ENCODE data around the gene DISC1.

DISC1 gene

DNA sequence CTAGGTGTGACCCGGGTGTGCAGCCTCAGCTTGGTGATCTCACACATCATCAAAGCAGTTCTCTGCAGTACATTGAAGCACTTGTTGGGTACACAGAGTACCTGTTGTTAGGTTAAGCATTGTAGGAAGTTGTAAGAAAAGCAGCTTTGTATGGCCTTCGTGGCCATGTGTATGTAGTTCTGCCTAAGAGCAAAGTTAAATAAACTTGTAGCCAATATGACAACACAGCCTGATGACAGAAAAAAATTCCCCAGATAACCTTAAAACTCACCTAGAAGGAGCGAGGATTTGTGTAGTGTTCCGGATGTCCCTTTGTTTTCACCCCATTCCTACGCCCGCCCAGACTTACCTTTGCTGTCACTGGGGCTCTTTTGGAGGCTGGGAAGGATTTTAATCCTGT, 48.0 kb downstream of the DISC1 start:
- DNase-seq, result no peak

- DNase-seq, result no peak
Measured at GRCh38 chr1:231676487-231676886, 49.9 kb downstream of the DISC1 start.

DNA sequence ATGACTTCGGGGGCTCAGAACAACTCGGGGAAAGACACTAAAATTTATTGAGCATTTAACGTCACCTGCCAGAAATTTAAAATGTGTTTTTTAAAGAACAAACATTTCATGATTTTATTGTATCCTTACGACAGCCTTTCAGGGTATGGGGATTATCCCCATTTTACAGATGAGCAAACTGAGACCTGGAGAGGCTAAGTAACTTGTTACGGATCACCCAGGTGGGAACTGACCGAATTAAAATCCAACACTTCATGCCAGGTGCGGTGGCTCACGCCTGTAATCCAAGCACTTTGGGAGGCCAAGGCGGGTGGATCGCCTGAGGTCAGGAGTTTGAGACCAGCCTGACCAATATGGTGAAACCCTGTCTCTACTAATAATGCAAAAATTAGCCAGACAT, 50.9 kb downstream of the DISC1 start:
- no peak for DNase-seq

- DNase-seq, result no peak
Measured at GRCh38 chr1:231678011-231678432, 51.4 kb downstream of the DISC1 start.

- no peak for DNase-seq
Measured at GRCh38 chr1:231679109-231679508, 52.5 kb downstream of the DISC1 start.

- no peak for DNase-seq
Measured at GRCh38 chr1:231681006-231681405, 54.4 kb downstream of the DISC1 start.

GRCh38 chr1:231682779-231683178, 56.2 kb downstream of the DISC1 start:
- DNase-seq, result no peak

DNA sequence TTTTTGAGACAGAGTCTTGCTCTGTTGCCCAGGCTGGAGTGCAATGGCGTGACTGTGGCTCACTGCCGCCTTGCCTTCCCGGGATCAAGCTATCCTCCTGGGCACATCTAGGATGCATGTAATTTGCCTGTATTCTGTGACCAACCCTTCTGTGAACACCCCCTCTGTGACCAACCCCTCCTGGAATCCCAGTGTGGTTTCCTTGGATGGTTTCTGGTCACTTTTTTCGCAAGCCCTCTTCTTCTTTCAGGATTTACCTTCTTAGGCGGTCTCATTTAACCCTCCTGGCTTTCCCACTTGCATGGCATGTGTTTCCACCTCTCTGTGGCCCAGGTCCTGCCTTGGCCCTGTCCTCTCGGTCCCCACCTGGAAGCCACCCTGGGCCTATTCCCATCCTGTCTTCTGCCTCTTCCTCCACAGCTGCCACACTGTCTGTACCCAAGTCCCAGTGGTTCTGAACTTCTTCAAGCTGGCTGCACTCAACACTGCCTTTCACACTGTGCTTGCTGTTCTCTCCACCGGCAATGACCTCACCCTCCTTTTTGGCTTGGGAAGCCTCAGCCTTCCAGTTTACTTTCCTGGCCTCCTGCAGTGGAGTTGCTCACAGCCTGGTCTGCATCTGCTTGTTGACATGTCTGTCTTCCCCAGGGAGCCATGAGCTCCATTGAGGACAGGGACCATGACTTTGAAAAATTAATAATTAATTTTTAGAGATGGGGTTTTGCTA, 57.0 kb downstream of the DISC1 start:
- no peak for DNase-seq

GRCh38 chr1:231684356-231685244, 58.0 kb downstream of the DISC1 start:
- no peak for DNase-seq

DNA sequence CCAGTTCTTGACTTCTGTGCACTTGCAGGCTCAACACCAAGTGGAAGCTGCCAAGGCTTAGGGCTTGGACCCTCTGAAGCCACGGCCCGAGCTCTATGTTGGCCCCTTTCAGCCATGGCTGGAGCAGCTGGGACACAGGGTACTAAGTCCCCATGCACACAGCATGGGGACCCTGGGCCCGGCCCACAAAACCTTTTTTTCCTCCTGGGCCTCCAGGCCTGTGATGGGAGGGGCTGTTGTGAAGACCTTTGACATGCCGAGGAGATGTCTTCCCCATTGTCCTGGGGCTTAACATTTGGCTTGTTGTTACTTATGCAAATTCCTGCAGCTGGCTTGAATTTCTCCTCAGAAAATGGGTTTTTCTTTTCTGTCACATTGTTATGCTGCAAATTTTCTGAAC, 59.8 kb downstream of the DISC1 start:
- DNase-seq, result no peak

- no peak for DNase-seq
Measured at GRCh38 chr1:231688989-231689388, 62.4 kb downstream of the DISC1 start.

GRCh38 chr1:231690059-231690458, 63.5 kb downstream of the DISC1 start:
- DNase-seq, result no peak

DNA sequence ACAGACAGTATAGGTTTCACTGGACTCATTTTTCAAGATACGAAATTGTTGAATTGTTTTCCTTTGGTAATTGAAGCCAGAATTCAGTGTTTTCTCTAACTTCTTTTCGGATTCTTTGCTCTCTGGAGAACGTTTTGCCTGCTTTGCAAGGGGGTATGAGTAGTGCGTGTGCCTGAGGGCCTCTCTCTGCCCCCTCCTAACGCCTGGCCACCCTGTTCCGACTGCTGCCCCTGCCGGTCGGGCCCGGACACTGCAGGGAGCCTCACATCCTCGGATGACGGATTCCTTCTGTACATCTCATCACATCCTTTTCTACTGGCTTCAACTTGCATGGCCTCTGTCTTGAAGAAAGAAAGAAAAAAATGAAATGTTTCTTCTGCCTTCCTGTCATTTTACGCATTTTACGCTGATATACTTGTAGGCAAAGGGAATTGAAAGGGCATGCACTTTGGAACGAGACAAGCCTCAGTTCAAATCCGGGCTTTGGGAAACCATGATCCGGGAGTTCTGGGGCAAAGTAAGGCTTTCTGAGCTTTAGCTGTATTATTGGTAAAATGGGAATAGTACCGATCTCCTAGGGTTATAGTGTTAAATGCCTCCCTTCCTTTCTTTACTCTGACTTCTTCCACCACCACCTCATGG, 65.1 kb downstream of the DISC1 start:
- no peak for DNase-seq

GRCh38 chr1:231693361-231694074, 66.9 kb downstream of the DISC1 start:
- no peak for DNase-seq

DNA sequence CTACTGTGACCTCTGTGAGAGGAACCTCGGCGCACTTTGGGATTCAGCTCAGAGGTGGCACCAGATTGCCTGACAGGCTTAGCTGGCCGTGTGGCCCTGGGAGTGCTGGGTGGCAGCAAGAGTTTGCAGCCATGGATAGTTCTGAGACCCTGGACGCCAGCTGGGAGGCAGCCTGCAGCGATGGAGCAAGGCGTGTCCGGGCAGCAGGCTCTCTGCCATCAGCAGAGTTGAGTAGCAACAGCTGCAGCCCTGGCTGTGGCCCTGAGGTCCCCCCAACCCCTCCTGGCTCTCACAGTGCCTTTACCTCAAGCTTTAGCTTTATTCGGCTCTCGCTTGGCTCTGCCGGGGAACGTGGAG, 67.5 kb downstream of the DISC1 start:
- no peak for DNase-seq

DNA sequence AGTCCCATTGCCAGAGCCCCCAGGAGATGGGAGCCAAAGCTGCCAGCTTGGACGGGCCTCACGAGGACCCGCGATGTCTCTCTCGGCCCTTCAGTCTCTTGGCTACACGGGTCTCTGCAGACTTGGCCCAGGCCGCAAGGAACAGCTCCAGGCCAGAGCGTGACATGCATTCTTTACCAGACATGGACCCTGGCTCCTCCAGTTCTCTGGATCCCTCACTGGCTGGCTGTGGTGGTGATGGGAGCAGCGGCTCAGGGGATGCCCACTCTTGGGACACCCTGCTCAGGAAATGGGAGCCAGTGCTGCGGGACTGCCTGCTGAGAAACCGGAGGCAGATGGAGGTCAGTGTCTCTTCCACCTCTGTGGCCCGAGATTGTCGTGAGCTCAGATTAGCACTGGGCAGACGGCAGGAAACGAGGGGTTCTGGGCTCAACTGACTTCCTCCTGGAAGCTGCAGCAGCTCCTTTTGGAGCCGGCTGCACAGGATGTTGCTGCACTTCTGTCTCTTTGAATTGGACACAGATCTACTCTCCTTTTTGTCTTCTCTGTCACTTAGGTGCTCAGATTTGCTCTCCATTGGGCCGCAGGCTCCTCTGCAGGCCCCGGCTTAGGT, 68.0 kb downstream of the DISC1 start:
- DNase-seq, result no peak

- no peak for DNase-seq
Measured at GRCh38 chr1:231695439-231696255, 69.1 kb downstream of the DISC1 start.

DNA sequence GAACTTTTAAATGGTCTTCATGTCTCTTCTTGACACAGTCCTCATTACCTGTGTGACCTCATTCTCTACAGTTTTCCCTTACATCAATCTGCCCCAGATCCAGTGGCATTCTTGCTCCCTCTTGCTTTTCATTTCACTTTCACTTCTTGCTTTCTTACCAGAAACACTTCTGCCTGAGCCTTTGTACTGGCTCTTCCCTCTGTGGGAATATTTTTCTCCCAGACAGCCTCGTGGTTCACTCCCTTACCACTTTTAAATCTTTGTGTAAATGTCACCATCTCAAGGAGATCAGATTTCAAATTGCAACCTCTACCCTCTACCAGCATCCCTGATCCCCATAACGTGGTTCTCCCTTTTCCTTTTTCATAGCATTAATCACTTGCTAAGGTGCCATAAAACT, 73.2 kb downstream of the DISC1 start:
- no peak for DNase-seq

- DNase-seq, result no peak
Measured at GRCh38 chr1:231701306-231701705, 74.7 kb downstream of the DISC1 start.

DNA sequence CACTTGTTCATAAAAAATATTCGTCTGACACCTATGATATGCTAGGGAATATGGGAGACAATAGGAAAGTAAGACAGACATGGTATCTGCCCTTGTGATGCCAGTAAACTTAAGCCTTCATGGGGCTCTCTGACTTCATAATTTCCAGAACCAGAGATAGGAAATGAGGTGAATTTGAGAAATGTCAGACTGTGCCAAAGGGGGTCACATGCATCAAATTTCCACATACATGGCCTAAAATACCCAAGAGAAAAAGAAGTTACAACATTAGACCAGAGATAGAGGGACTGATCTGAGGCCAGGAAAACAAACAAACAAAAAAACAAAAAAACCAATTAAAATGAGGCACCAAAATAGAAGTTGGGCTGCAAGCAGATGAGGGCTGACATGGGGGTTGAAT, 75.7 kb downstream of the DISC1 start:
- no peak for DNase-seq

GRCh38 chr1:231702804-231703203, 76.2 kb downstream of the DISC1 start:
- DNase-seq, result no peak

Measured in activated CD4-positive, alpha-beta T cell treated with anti-CD3 and anti-CD28 coated beads, Interleukin-2, amount 50 U/mL, for 16 hours (primary cell).